SK-N-SH (cell line): ENCODE results near the gene RIMS4. TPM values are rescaled to one million over a fixed set of nuclear protein-coding genes. Genes with fewer than 3 reads are reported as not detected.

ENCODE experiments used
- CTCF ChIA-PET: fragments of 300-600, 350-600 bp; formaldehyde crosslinking; extraction: SDS; loops from one replicate; lab custom pipeline; 2021; lab: Yijun Ruan, JAX
- POLR2A ChIA-PET: fragments of 350-600 bp; sonication (Branson Sonifier 250); formaldehyde crosslinking; extraction: SDS; loops from one replicate; lab custom pipeline; 2020; ENCODE audit warnings: antibody characterized with exemption, inconsistent platforms; lab: Yijun Ruan, JAX
- DNase-seq: peaks from one replicate; pipeline ENCODE4 v3.0.0; 2012
- H2AFZ ChIP-seq: fragments of 200-600 bp; sonication (generic); 2 replicates; pipeline ENCODE4 v1.8.1; 2016; ENCODE audit warnings: antibody characterized with exemption, mild to moderate bottlenecking, low read depth
- H3F3A ChIP-seq: fragments of 200-600 bp; sonication (generic); replicated peaks from 2 replicates; pipeline ENCODE3; 2016; ENCODE audit warnings: antibody characterized with exemption, mild to moderate bottlenecking; ENCODE audit not compliant: insufficient read depth
- H3K27ac ChIP-seq, 2 experiments: fragments of 200-500 bp in 1 of 2; fragments of 200-600 bp in 1 of 2; sonication (Bioruptor generic) in 1 of 2; sonication (generic), shearing (Covaris generic) in 1 of 2; 2 replicates each; pipeline versions ENCODE4 v1.5.1 to v1.6.1; 2014 to 2016; ENCODE audit warnings: low read depth in 2 of 2, inconsistent platforms in 1 of 2, low read length in 1 of 2, mild to moderate bottlenecking in 1 of 2, mixed read lengths in 1 of 2
- H3K27me3 ChIP-seq: fragments of 200-600 bp; sonication (generic), shearing (Covaris generic); 2 replicates; pipeline ENCODE4 v1.6.1; 2016; ENCODE audit warnings: mixed run types; ENCODE audit not compliant: insufficient read depth
- H3K36me3 ChIP-seq, 2 experiments: fragments of 200-500 bp in 1 of 2; fragments of 200-600 bp in 1 of 2; sonication (Bioruptor generic) in 1 of 2; sonication (generic) in 1 of 2; replicated peaks in 1 of 2; 2 replicates each; pipeline versions ENCODE3 to v1.5.1; 2014 to 2016; ENCODE audit warnings: low read length in 1 of 2, mild to moderate bottlenecking in 1 of 2; ENCODE audit not compliant: insufficient read depth in 2 of 2, control insufficient read depth in 1 of 2
- H3K4me1 ChIP-seq, 2 experiments: fragments of 200-500 bp in 1 of 2; fragments of 200-600 bp in 1 of 2; sonication (Bioruptor generic) in 1 of 2; sonication (generic), shearing (Covaris generic) in 1 of 2; 2 replicates each; pipeline versions ENCODE4 v1.5.1 to v1.6.1; 2014 to 2016; ENCODE audit warnings: low read depth in 1 of 2, low read length in 1 of 2, mixed run types in 1 of 2; ENCODE audit not compliant: insufficient read depth in 2 of 2, control insufficient read depth in 1 of 2
- H3K4me2 ChIP-seq: fragments of 200-600 bp; sonication (generic), shearing (Covaris generic); 2 replicates; pipeline ENCODE4 v1.6.1; 2017; ENCODE audit warnings: mixed run types
- H3K4me3 ChIP-seq, 2 experiments: fragments of 200-500 bp in 1 of 2; fragments of 200-600 bp in 1 of 2; sonication (Bioruptor generic) in 1 of 2; sonication (generic), shearing (Covaris generic) in 1 of 2; 2 replicates each; pipeline versions ENCODE4 v1.5.1 to v1.8.1; 2014 to 2016; ENCODE audit warnings: low read depth in 2 of 2, inconsistent platforms in 1 of 2, low read length in 1 of 2, mild to moderate bottlenecking in 1 of 2, mixed read lengths in 1 of 2, moderate library complexity in 1 of 2
- H3K79me2 ChIP-seq: fragments of 200-600 bp; sonication (generic); 2 replicates; pipeline ENCODE4 v1.8.1; 2017; ENCODE audit warnings: mild to moderate bottlenecking; ENCODE audit not compliant: insufficient read depth
- H3K9ac ChIP-seq: fragments of 200-600 bp; sonication (generic); 2 replicates; pipeline ENCODE4 v1.6.1; 2017; ENCODE audit warnings: mixed run types
- H3K9me2 ChIP-seq: fragments of 200-600 bp; sonication (generic); 2 replicates; pipeline ENCODE4 v1.6.1; 2017; ENCODE audit warnings: mixed run types
- H3K9me3 ChIP-seq: fragments of 200-600 bp; sonication (generic); 2 replicates; pipeline ENCODE4 v1.6.1; 2017; ENCODE audit warnings: mixed run types, mild to moderate bottlenecking, moderate library complexity
- H4K20me1 ChIP-seq: fragments of 200-600 bp; sonication (generic); 2 replicates; pipeline ENCODE4 v1.6.1; 2017; ENCODE audit warnings: mild to moderate bottlenecking, mixed run types; ENCODE audit not compliant: insufficient read depth
- CTCF ChIP-seq: fragments of 200-600 bp; sonication (generic); IDR thresholded peaks from 2 replicates; pipeline ENCODE4 v1.6.1; 2017; ENCODE audit warnings: antibody characterized with exemption, mild to moderate bottlenecking, moderate library complexity
- FOXM1 ChIP-seq: IDR thresholded peaks from 2 replicates; pipeline ENCODE4 v1.4.0; 2012; ENCODE audit warnings: low read depth, mild to moderate bottlenecking
- GATA2 ChIP-seq: sonication (generic); formaldehyde crosslinking; IDR thresholded peaks from 2 replicates; pipeline ENCODE4 v1.5.0; 2020; ENCODE audit warnings: mild to moderate bottlenecking, missing genetic modification reagents
- MEF2A ChIP-seq: IDR thresholded peaks from 2 replicates; pipeline ENCODE4 v1.4.0; 2012; ENCODE audit warnings: low read depth, borderline replicate concordance
- MXI1 ChIP-seq: IDR thresholded peaks from 2 replicates; pipeline ENCODE4 v1.6.1; 2012; ENCODE audit warnings: mild to moderate bottlenecking, low read depth, low read length, improper control_type of control experiment
- RFX5 ChIP-seq: IDR thresholded peaks from 2 replicates; pipeline ENCODE4 v1.6.1; 2012; ENCODE audit warnings: mild to moderate bottlenecking, improper control_type of control experiment, low read length
- SMC3 ChIP-seq: IDR thresholded peaks from 2 replicates; pipeline ENCODE4 v1.6.1; 2012; ENCODE audit warnings: low read depth, low read length, improper control_type of control experiment
- USF1 ChIP-seq: IDR thresholded peaks from 2 replicates; pipeline ENCODE4 v1.4.0; 2012; ENCODE audit warnings: low read depth, borderline replicate concordance
- YY1 ChIP-seq: IDR thresholded peaks from 2 replicates; pipeline ENCODE4 v1.4.0; 2012; ENCODE audit warnings: low read depth, mild to moderate bottlenecking
- WGBS: methylation state at CpG from one replicate; pipeline ENCODE4 v1.1.6; 2017; ENCODE audit warnings: low lambda C conversion rate; 5-methylcytosine and 5-hydroxymethylcytosine counted together
- polyA plus RNA-seq, 3 experiments: library from polyadenylated mRNA; depleted of rRNA; stranded (reverse); fragments of >200 nt; gene quantifications; 2 replicates each; pipeline ENCODE4 v1.2.3, GENCODE V29; 2012
- TF ChIP-seq, protein P1 (sequence below): IDR thresholded peaks from 2 replicates; pipeline ENCODE4 v1.4.0; 2012; ENCODE audit warnings: low read depth

Gene RIMS4
- polyA plus RNA-seq, 1 of the 3 experiments (the other 2 are of a cell fraction) = 0.13 TPM

DNA sequence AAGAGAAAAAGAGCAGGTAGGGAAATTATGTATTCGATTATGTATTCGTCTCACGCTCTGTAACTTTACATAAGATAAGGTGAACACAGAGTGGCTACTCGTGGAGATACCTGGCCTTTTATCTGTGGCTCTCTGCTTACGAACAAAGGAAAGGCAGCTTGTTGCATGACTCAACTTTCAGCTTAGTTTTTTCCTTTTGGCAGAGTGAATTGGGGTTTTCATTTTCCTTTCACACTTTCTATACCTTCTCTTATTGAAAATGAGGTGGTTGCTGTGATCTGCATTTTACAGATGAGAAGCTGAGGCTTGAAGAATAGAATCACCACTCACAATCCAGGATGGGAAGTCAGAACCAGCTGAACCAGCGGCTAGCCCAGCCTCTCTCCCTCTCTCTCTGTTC lies 78.0 kb downstream of the RIMS4 start:
- no peaks in the 10 kb centered on the region for H3K9me2 ChIP-seq
- no peaks in the 10 kb centered on the region for H3K79me2 ChIP-seq
- H3F3A ChIP-seq = peaks cover 21% of the 10 kb centered on the region
- no peaks in the 10 kb centered on the region for H3K27me3 ChIP-seq
- no peak overlapping the region for H3K9ac ChIP-seq
- ChIA-PET POLR2A (no interaction called here), CTCF (interaction anchor here (0.6 to 9.0 kb wide), 13 partner anchors 9 to 258 kb away, joined by 3 to 183 read pairs (median 5); partner anchors contain the start of gene CCN5)
- TF ChIP-seq MXI1 = no peak
- TF ChIP-seq GATA2 = no peak
- no peak for TF ChIP-seq YY1
- no peak for TF ChIP-seq RFX5
- TF ChIP-seq MEF2A = no peak
- TF ChIP-seq CTCF = no peak
- TF ChIP-seq, protein P1, sequence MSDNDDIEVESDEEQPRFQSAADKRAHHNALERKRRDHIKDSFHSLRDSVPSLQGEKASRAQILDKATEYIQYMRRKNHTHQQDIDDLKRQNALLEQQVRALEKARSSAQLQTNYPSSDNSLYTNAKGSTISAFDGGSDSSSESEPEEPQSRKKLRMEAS = no peak
- no peak for TF ChIP-seq FOXM1
- no peak for TF ChIP-seq SMC3
- peaks cover 21 to 22% of the 10 kb centered on the region in 2 experiments for H3K4me1 ChIP-seq
- no peak overlapping the region for H3K4me3 ChIP-seq
- no peaks in the 10 kb centered on the region for H4K20me1 ChIP-seq
- H2AFZ ChIP-seq = no peak overlapping the region
- no peak for DNase-seq
- H3K4me2 ChIP-seq = no peak overlapping the region
- no peaks in the 10 kb centered on the region for H3K36me3 ChIP-seq
- H3K27ac ChIP-seq = no peak overlapping the region
- WGBS = 73% methylated on average over 6 of the region's 6 CpGs
- H3K9me3 ChIP-seq = no peaks in the 10 kb centered on the region

DNA sequence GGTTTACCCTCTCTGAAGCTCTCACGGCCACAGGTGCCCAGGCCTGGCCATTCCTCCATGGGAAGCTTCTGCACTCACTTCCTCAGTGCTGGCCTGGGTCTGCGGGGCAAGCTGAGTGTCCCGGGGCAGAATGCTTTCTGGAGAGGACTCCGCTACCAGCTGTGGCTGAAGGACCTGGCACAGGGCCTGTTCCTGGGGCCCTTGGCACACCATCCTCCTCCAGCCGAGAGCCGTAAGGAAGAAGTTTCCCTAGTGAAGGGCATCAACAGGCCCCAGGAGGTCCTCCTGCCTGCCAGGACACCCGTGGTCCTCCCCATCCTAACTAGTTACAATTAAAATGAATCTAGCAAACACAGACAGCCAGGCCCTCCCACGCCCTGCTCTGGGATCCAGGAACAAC lies 78.7 kb downstream of the RIMS4 start:
- no peak overlapping the region for H3K9ac ChIP-seq
- no peaks in the 10 kb centered on the region for H4K20me1 ChIP-seq
- H3K36me3 ChIP-seq = no peaks in the 10 kb centered on the region
- no peaks in the 10 kb centered on the region for H3K9me2 ChIP-seq
- no peaks in the 10 kb centered on the region for H3K9me3 ChIP-seq
- no peak overlapping the region for H3K4me3 ChIP-seq
- POLR2A ChIA-PET = no interaction called here
- WGBS = 90% methylated on average over 2 of the region's 8 CpGs
- CTCF ChIA-PET = interaction anchor here (0.6 to 9.0 kb wide), 6 partner anchors 8 to 259 kb away, joined by 3 to 183 read pairs (median 12); partner anchors contain the start of gene CCN5
- H3K4me2 ChIP-seq = no peak overlapping the region
- no peak overlapping the region for H2AFZ ChIP-seq
- peaks cover 21 to 22% of the 10 kb centered on the region in 2 experiments for H3K4me1 ChIP-seq
- H3F3A ChIP-seq = peaks cover 21% of the 10 kb centered on the region
- DNase-seq = no peak
- no peaks in the 10 kb centered on the region for H3K79me2 ChIP-seq
- no peak overlapping the region for H3K27ac ChIP-seq
- no peak for TF ChIP-seq USF1
- H3K27me3 ChIP-seq = no peaks in the 10 kb centered on the region
